Measurements from ENCODE around the gene RCSD1.

DNA sequence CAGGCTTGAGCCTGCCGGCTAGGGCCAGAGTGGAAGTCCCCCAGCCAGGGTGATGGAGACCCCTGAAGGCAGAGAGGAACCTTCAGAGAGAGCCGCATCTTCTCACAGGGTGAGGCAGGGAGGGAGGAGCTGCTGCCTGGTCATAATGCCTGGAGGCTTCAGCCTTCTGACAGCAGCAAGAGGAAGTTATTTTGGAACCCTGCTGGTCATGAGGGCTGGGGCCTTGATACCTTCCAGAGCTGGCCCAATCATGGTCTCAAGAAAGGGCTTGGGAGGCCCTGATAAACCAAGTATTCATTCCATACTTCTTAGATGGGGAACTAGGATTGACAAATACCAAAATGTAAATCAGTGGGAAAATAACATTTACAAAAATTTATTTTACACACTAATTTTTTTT lies 65.1 kb downstream of the RCSD1 start:
- TF ChIP-seq POLR2A (IDR thresholded peaks at IDR 0.05), result no peak
- TF ChIP-seq, protein P1, sequence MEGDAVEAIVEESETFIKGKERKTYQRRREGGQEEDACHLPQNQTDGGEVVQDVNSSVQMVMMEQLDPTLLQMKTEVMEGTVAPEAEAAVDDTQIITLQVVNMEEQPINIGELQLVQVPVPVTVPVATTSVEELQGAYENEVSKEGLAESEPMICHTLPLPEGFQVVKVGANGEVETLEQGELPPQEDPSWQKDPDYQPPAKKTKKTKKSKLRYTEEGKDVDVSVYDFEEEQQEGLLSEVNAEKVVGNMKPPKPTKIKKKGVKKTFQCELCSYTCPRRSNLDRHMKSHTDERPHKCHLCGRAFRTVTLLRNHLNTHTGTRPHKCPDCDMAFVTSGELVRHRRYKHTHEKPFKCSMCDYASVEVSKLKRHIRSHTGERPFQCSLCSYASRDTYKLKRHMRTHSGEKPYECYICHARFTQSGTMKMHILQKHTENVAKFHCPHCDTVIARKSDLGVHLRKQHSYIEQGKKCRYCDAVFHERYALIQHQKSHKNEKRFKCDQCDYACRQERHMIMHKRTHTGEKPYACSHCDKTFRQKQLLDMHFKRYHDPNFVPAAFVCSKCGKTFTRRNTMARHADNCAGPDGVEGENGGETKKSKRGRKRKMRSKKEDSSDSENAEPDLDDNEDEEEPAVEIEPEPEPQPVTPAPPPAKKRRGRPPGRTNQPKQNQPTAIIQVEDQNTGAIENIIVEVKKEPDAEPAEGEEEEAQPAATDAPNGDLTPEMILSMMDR (IDR thresholded peaks at IDR 0.05), result no peak
